Activated CD4-positive, alpha-beta T cell treated with anti-CD3 and anti-CD28 coated beads for 4 hours (primary cell): ENCODE measurements around the gene RB1.
A peak's percentile ranks its signal among the peaks of the same experiment; 100 is the strongest.
"Not testable (repeated sequence)": the region's sequence is repeated elsewhere in the genome, so short reads cannot be mapped to it uniquely, and the experiment has no call there.

ENCODE experiments used
- DNase-seq, 2 donors: peaks; one replicate each; pipeline ENCODE4 v3.0.0-alpha.2; 2020

The RB1 gene

GRCh38 chr13:48411841-48412531 is 108.4 kb downstream of the RB1 start:
- peak; percentile 16 to 46 for DNase-seq

DNA sequence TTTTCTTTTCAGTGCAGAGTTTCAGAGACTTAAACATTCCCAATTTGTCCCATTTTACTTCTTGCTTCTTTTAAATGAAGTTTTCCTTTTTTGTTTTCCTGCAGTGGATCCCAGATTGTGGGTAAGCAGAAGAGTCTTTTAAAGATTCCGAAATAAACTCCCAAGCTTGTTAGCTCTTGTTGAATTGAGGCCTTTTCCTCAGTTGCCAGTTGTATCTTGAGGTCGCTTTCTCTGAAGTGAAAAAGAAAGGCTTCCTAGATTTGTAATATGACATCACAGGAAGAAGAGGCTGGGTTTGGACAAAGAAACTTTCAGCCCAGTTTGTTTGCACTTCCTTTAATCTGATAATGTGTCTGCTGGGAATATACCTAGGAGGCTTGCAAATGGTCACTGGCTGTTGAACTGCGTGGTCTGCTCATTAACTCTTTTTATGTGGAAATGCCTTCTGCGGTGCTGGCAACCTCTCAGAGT is 109.4 kb downstream of the RB1 start, which contains the start of gene LPAR6:
Gene LPAR6, minus strand, starts transcription at position 233 of the 471 bp plus-strand sequence. CDS start 690 bp downstream, outside the sequence.
- no peak for DNase-seq

GRCh38 chr13:48414501-48414900 is 111.0 kb downstream of the RB1 start:
- no peak for DNase-seq

- no peak for DNase-seq
Observed at GRCh38 chr13:48415516-48415915, 112.0 kb downstream of the RB1 start.

GRCh38 chr13:48422003-48422402 is 118.5 kb downstream of the RB1 start:
- not testable (repeated sequence) for DNase-seq

- no peak for DNase-seq
Observed at GRCh38 chr13:48424212-48424611, 120.7 kb downstream of the RB1 start.

DNA sequence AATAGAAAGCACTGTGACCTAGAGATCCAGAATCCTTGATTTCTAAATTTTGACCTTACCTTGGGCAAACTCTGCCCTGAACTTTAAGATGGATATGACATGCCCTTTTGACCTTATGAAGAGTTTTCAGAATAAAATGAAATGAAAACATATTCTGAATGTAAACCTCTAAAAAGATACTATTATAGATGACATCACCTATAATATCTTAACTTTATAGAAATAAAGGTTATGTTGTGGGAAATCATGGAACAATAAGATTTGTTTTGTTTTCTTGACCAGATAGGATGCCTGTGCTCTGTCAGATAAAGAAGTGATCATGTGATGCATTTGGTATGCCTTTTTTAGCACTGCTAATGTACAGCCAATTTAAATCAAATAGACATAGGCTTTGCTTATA is 122.5 kb downstream of the RB1 start:
- no peak for DNase-seq

- DNase-seq: not testable (repeated sequence)
Observed at GRCh38 chr13:48426755-48427298, 123.3 kb downstream of the RB1 start.

DNA sequence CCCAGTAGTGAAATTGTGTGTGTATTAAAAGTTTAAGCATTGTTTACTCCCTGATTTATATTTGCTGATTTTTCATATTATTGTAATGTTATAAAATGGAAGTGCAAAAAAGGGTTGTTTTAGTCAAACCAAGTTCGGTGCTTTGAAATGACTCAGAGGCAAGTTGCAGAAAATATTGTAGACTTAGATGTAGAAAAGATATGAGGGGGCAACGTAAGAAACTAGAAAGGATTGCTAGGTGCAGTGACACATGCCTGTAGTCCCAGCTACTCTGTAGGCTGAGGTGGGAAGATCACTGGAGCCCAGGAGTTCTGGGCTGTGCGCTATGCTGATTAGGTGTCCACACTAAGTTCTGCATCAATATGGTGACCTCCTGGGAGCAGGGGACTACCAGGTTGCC is 125.5 kb downstream of the RB1 start:
- no peak for DNase-seq

- DNase-seq: no peak
Observed at GRCh38 chr13:48429886-48430285, 126.3 kb downstream of the RB1 start.

DNA sequence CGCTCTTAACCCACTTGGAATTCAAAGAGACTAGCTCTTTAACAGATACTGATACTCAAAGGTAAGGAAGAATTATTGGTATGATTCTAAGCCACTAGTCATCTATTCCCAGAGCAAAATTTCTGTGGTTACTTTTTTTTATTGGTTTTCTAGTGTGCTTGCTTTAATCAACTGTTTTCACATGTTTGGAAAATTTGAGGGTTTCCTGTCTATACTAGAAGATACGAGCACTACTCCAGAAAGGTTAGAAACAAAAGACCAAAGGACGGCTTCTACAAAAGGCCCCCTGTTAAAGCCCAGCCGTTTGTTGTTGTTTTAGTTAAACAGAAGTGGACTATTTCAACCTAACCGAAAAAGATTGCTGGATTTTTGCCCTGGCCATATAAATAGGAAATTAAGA is 127.9 kb downstream of the RB1 start:
- no peak for DNase-seq

GRCh38 chr13:48431987-48432615 is 128.6 kb downstream of the RB1 start:
- no peak for DNase-seq

DNA sequence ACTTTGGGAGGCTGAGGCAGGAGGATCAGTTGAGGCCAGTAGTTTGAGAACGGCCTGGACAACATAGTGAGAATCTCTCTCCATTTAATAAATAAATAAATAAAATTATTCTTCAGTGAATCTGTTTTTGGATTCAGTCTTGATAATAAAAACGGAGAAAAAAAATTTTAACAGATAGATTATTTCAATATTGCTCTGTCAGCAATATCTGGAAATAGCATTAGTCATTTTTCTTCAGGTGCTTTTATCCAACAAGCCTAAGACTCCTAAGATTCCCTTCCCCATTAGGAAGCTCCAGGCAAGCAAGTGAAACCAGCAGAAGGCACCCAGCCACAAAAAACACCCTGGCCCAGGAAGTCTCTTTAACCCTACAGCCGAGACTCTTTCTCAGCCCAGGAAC is 130.6 kb downstream of the RB1 start:
- DNase-seq: no peak

GRCh38 chr13:48436661-48437288 is 133.2 kb downstream of the RB1 start:
- no peak for DNase-seq

GRCh38 chr13:48437371-48437770 is 133.8 kb downstream of the RB1 start:
- no peak for DNase-seq

- no peak for DNase-seq
Observed at GRCh38 chr13:48443442-48444208, 140.1 kb downstream of the RB1 start.

DNA sequence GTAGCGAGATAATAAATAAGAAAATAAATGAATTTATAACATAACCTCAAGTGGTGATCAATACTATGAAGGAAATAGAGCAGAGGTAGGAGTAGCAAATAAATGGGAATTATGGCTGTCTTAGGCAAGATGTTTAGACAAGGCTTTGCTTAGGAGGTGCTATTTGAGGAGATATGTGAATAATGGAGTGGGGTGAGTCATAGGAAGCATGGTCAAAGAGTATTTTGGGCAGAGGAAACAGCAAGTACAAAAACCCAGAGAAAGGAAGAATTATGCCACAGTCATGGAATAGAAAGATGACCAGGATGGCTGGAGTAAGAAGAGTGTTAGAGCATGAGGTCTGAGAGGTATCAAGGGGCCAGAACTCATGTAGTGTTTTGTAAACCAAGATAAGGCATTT is 142.9 kb downstream of the RB1 start:
- DNase-seq: no peak

- no peak for DNase-seq
Observed at GRCh38 chr13:48448285-48448958, 144.9 kb downstream of the RB1 start.

- DNase-seq: no peak
Observed at GRCh38 chr13:48448959-48449614, 145.5 kb downstream of the RB1 start.

- DNase-seq: no peak
Observed at GRCh38 chr13:48449656-48450055, 146.1 kb downstream of the RB1 start.

- DNase-seq: not testable (repeated sequence)
Observed at GRCh38 chr13:48451196-48451595, 147.6 kb downstream of the RB1 start.

DNA sequence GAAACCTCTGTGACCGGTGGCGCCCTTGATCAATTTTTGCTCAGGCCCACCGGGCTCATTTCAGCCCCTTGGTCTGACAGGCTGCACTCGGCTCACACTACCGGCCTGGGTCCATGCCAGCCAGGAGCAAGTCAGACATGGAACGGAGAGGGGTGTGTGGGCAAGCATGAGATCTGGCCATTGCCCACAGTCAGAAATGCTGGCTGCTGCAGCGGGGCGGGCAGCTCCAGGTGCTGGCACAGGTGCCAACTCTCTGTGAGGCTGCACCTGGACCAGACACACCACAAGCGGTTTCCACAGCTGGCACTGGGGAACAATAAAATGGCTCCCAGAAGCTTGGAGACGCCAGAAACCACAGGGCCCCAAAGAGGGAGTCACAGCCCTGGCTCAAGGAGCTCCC is 153.0 kb downstream of the RB1 start:
- no peak for DNase-seq
